LoVo (cell line): ENCODE measurements around the gene HRH3.

Experiments
- DNase-seq: peaks from one replicate; pipeline ENCODE4 v3.0.0-alpha.2; 2016; ENCODE audit warnings: low spot score

The HRH3 gene

DNA sequence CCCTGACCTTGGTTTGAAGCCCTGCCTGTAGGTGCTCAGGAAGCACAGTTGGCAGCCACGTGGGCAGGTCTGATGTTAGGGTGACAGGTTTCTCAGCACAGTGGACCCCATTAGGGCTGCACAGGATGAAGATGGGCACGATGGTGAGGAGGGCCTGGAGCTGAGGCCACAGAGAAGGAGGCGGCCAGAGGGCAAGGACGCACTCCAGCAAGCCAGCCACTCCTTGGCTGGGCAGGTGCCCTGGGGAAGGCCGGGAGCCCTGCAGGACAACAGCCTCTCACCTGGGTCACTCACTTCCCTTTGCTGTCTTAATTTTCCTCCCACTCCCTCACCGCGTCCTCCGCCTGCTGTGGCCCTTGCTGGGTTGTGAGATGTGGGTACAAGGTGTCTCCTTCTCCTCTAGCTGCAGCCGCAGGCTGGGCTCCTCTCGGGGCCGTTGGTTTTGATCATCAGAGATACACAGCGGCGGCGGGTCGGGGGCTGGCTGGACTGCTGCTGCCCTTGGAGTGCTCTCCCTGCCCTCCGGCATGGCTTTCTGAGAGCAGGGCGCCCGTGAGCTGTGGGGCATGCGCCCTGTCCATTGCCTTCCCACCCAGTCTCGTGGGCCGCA is 23.9 kb upstream of the HRH3 start:
- DNase-seq, result no peak

DNA sequence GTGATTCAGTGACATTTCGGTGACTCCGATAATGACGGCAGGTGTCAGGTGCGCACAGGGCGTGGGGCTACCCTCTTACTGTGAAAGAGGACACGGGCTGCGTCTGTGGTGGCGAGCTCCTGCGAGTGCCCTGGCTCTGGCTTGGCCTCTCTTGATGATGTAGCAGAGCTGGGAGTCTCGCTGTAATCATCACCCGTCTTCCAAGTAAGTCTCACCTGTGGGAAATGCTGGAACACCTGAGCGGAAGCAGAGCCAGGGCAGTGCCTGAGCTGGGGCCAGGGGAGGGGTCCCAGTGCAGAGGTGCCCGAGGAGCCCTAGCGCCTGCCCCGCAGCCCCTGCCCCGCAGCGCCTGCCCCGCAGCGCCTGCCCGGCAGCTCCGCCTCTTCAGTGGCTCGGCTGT is 23.0 kb upstream of the HRH3 start:
- no peak for DNase-seq

DNA sequence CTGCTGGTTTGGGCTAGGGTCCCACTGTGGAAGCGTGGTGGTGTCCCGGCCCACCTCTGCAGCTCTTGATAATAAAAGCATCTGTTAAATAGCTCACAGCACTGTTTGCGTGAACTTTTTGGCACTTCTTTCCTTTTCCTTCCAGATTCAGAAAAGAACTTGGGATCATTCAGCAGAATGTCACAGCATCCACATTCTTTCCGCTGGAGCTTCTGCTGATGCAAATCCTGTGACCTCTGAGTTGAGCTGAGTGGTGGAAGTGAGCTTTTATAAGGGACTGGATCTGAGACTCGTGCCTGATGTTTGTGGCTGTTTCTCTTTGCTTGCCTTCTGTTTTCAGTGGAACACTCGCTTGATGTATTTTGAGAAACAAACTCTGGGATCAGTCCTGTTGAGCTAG is 22.1 kb upstream of the HRH3 start:
- DNase-seq, result no peak

DNA sequence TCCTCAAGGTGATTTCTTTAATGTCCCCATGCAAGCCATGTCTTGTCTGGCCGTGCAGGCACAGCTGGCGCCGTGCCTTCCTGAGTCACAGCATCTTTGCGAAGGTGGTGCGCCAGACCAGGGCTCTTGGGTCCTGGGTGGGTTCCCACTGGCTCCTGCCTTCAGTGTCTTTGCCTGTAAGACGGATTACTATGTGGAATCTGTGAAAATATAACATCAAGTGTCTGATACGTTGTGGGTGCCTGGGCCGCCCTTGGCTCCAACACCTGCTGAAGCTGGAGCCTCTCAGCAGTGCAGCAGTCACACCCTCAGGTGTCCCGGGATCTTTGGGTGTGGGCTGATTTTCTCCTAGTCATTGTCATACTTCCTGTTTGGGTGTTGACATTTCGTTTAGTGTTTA is 21.4 kb upstream of the HRH3 start:
- DNase-seq, result no peak

DNA sequence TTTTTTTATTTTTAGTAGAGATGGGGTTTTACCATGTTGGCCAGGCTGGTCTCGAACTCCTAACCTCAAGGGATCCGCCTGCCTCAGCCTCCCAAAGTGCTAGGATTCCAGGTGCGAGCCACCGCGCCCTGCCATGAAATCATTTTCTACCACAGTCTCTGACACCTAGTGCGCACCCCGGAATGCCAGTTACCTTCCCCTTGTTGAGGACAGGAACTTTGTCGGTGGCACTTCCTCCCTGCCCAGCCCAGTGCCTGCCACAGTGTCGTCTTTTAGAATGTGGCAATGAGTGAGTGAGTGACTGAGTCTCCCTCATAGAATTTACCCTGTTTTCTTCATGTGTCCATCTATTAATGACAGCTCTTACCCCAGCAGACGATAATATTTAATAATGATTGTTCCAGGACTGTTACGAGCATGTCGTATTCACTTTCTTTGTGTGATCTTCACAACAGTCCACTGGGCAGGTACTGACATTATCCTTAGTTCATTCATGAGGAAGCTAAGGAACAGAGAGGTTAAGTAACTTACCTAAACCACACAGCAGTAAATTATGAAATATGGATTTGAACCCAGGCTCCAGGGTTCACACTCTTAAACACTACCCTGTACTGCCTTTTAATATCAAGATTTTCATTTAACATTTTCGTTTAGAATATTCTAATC is 20.1 kb upstream of the HRH3 start:
- no peak for DNase-seq

DNA sequence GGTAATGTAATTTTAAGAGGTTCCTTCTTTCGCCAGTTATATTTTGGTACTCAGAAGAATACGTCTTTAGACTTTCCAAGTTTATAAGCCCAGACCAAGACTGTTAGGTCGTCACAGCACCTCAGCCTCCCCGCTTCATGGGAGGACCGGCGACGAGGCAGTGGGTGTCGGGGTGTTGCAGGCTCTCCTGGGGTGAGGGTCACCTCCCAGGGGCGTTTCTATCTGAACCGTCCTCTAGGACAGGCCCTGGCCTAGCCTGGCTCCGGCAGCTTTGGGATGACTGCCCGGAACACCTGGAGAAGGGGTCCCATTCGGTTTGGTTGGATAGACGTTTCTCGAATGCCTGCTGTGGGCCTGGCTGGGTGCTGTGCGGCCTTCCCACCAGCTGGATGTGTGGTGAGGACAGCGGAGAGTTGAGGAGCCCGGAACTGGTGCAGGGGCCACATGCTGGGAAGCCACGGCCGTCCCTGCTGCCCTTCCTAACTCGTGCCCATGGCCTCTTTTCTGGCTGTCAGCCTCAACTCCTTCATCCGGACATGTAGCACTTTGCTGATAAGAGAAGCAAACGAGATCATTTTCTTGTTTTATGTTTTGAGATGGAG is 19.3 kb upstream of the HRH3 start:
- no peak for DNase-seq

DNA sequence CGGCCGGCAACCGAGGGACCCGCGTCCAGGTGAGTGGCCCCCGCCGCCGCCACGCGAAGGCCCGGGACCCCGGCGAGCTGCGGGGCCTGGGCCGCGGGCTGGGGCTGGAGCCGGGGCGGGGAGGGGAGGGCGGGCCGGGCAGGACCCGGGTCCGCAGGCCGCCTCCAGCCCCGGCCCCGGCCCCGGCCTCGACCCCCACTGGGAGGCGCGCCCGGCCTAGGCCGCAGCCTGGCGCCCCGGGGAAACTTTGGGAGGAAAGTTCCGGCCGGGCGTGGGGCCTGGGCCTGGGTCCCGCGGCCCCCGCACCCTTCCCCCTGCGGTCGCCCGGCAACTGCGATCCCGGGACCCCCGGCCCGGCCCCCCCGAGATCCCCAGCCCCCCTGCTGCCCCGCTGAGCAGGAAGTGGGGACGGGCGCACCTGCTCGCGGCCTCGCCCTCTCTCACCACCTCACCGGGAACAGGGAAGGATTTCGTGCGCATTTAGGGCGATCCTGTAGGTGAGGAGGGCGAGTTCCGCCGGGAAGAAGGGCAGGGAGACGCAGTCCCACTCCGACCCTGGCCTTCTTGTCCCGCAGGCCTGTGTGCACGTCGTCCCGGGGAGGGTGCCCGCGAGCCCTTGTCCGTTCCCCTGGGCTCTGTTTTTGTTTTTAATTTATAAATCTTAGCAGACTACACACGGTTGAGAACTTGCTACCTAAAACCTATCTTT is 18.6 kb upstream of the HRH3 start:
- peak; percentile 43 for DNase-seq

DNA sequence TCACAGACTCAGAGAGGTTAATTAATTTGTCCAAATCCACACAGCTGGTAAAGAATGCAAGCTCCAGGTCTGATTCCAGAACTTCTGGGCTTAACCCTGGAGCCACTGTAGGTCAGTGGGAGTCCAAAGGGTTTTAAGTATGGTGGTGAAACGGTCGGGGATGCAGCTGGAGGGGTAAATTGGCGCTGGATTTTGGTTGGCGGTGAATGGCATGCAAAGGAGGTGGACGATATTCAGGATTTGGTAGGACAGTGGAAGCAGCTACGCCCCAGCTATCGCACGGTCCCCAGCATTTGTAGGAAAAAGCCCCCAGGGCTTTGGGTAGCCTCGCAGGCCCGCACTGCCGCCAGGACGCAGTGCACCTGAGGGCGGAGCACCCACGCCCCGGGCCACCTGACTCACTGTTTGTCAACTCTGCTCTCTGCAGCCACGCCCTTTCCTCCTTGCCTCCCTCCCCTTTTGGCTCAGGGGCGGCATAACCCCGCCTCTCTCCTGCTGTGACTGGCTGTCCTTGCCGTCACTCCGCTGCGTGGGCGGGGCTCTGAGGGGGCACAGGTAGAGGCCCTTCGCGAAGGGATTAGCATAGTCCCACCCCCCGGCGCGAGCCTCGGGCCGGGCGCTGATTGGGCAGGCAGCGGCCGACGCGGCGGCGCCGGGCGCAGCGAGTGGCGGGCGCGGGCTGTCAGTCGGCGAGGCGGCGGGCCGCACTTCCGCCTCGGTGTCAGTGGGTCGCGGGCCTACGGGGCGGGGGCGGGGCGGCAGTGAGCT is 17.9 kb upstream of the HRH3 start, which contains the start of gene OSBPL2:
Gene OSBPL2, plus strand, starts transcription at position 721 of the 768 bp plus-strand sequence. CDS start 17,664 bp downstream, outside the sequence.
- peak; percentile 96 for DNase-seq

DNA sequence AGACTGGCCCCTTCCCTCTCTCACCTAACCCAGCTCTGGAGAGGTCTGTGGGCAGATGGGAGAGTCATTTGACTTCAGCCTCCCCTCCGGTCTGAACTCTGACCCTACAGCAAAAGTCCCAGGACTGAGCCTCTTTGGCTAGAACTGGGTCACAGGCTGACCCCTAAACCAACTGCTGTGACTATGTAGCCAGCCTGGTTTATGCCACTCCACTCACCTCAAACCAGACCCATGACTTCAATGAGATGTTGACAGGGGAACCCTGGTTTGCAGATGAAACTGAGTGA is 17.4 kb upstream of the HRH3 start:
- no peak for DNase-seq

DNA sequence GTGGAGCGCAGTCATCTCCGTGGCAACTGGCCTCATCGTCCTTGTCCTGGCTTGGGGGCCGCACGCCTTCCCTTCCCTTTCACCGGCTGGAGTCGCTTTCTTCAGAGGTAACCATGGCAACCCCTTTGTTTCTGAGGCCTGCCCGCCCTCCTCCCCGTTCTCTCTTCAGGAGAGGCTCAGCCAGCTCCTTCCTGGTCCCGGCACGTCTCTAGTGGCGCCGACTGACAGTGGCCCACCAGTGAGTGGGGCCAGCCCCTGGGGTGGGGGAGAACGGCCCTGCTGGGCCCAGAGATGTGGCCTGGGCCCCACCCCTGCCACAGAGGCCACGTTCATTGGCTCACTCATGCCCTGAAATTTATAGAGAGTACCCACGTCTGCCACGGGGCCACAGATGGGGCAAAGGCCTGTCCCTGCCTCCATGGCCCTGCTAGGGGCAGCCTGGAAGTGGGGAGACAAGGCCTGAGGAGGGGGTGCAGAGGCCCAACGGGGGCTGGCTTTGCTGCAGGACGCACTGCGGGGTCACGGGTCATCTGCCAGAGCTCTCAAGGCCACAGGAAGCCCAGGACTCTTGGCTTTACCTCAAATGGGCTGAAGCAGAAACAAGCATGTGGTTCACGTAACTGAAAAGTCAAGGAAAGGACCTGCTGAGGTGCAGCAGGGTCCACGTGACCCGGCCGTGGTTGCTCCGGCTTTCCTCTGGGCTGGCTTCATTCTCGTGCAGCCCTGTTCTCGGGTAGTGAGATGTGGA is 16.9 kb upstream of the HRH3 start:
- DNase-seq, result no peak

DNA sequence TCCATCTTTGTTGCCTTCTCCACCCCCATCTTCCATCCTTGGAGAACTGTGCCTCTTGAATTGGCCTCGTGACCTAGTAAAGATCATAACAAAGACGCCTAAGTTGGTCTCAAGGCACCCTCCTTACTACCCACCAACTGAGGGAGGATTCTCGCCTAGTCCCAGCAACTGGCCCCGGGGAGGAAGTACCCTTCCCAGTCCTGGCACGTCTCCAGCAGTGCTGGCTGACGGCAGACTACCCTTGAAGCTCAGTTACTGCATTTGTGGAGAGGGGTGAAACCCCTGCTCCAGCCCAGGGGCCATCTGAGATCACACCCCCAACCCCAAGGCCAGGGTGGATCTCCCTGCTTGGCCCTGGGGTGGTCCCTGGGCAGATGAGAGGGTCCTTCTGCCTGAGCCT is 16.1 kb upstream of the HRH3 start:
- no peak for DNase-seq

DNA sequence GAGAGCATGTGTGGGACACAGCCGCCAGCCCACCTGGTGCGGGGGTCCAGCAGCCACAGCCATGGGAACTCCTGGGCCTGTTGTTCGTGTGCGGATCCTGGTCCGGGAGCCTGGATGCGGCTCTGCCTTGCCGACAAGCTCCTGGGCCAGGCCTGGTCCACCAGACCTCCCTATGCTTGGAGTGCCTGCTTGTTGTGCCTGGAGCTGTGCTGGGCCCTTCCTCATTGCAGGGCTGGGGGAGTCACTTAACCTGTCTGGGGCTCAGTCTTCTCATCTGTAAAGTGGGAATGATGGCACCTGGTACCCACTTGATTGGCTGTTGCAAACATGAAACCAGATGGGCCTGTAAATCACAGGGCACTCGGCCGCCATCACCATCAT is 15.7 kb upstream of the HRH3 start:
- DNase-seq, result no peak

DNA sequence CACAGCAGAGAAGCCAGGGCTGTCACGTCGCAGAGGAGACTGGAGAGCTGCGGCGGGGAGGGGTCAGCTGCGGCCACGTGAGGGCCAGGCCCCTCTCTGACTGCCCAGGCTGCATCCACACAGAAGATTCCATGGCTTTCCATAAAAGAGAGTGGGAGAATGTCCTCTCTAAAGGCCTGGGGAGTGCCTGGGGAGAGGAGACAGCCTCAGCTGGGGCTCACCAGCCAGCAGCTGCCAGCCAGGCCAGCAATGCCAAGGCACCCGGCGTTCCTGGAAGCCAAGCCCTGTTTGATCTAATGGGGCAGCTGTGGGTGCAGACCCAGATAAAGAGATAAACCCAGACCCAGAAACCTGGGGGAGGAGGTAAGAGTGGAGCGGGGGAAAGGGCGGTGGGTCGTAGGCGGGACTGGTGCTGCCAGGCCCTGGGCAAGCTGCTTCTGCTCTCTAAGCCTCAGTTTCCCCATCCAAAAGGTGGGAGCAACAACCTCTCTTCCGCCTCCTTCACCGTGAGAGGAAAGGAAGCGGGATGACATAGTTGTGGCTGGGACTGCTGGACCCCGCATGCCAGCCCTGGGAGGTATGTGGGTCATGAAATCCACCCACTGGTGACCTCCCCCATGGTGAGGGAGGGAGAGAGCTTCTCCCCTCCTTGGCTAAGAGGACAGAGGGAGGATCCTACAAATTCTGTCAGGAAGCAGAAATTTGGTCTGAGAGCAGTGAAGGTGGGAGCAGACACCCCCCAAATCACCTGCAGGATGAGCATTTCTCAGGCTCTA is 15.1 kb upstream of the HRH3 start:
- DNase-seq, result no peak

DNA sequence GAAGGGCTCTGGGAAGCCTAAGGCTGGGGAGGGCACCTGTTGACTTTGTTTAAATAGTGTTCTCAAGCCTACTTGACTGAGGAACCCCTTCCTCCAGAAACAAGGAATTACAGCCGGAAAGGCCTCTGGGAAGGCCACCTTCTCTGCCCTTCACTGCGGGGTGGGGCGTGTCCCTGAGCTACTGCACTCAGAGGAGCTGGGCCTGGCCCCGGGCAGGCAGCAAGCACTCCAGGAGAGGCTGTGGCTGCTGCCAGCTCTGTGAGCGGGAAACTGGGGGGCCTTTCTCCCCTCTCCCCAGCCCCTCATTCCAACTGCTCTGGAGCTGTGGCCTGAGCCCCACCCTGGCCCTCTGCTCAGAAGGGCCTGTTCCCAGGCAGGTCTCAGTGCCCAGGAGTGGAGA is 14.3 kb upstream of the HRH3 start:
- DNase-seq, result no peak

DNA sequence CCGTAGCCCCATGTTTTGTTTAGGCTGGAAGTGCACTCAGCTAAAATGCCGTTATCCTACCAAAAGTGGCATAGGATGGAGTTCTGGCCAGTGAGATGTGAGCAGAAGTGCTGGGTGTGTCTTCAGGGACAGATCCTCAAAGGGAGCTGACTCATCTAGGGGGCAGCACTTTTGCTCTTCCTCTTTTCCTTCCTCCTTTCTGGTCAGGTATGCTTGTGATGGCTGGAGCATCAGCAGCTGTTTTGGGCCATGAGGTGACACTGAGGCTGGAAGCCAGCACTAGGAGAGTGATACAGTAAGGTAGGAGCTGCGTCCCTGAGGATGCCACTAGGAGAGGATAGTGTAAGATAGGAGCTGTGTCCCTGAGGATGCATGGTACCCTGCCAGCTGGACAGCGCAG is 13.6 kb upstream of the HRH3 start:
- DNase-seq, result no peak

DNA sequence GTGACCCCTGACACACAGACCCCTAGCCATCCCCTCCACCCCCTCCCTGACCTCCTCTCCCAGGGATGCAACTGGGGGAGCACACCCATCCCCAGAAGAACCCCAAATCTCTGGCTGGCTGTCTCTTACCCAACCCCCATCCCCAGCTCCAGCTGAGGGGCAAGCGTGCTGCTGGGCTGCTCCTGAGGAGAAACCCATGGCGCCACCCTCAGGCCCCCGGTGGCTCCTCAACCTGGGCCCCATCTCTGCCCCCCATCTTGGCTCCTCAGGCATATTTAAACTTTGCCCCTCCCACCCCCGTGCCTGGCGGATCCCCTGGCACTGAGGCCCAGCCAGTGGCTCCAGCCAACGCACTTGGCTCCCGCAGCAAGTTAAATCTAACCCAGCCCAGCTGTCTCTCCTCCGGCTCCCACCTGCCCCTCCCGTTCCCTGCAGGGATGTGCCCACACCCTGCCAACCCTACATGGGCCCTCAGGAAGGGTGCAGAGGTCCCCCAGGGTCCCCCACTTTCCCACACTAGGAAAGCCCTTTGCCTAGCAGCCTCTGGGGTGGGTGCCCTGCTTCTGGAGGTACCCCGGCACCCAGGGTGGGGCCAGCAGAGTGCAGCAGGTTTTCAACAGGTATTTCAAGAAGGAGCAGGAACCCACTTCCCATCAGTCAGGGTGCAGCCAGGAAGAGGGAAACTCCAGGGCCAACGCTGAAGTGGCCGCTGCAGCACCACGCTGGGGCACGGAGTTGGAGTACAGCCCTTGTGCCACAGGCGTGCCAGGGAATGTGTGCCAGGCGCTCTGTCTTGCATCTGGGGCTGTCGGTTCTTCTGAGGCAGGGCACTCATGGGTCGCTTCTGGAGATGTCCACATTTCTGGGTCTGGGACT is 12.9 kb upstream of the HRH3 start:
- DNase-seq, result no peak

DNA sequence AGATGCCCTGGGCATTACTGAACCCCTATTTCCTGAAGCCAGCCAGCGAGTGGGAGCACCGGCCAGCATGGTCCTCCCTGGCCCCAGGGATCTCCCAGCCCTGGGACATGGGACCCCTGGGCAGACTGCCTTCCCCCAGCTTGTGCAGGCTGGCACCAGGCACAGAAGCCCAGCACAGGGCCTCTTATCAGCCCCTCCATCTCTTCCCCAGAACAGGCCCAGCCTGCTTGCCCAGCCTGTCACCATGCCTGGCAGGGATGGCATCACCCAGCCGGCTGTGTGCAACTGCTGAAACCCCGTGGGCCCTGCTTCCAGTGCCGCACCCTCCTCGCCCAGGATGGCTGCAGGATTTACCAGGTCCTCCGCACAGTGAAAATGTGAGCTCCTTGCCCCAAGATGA is 12.1 kb upstream of the HRH3 start:
- no peak for DNase-seq

DNA sequence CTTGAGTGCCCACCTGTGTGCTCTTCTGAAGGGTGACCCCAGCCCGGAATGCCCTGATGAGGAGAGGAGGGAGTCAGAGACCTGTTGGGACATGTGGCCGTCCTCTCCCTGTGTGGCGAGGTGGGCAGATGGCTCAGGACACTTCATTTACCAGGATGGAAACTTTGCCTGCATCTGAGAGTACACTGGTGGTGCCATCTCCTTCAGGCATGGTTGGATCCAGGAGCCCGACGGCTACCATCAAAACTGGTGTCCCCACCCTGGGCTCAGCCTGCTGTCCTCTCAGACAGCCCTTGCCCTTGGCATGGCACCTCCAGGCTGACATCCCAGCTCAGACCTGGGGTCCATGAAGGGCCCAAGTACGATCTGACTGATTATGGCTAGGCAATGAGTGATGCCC is 11.2 kb upstream of the HRH3 start:
- DNase-seq, result no peak

DNA sequence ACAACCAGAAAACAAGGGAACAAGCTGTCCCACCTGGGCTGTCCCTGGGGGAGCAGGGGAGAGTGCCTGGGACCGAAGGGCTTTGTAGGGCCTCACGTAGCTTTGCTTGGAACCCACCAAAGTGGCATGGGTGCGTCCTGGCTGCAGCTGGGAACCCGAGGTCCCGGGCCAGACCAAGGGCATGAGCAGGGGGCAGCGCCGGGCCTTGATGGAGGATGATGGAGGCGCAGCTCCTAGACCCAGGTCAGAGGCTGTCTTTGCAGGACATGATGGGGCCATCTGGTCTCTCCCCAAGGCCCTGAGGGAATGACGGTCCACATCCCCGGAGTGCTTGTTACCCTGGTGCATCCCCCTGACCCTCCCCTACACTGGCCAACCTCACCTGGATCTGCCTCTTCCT is 10.6 kb upstream of the HRH3 start:
- no peak for DNase-seq

DNA sequence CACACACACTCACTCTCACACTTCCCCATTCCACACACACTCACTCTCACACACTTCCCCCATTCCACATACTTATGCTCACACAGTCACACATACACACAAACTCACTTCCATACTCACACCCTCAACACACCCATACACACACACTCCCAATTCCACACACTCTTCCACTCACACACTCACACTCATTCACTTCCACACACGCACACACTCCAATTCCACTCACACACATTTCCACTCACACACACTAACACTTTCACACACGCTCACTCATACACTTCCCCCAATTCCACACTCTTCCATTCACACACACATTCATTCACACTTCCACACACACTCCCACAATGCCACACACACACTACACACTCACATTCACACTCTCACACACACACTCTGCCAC is 10.2 kb upstream of the HRH3 start:
- DNase-seq, result no peak
